GM18873 (cell line): ENCODE data around the gene CXCL16.
A peak's percentile ranks its signal among the peaks of the same experiment; 100 is the strongest.

Experiments
- ATAC-seq: cut with Tn5 transposase; IDR thresholded peaks from one replicate; pipeline ENCODE4 v1.9.1; 2021; ENCODE audit warnings: mild to moderate bottlenecking, moderate library complexity, moderate number of reproducible peaks; ENCODE audit not compliant: unreplicated experiment, low FRiP score

Gene CXCL16

GRCh38 chr17:4739122-4740024, at the start of gene CXCL16, which contains the start of gene ZMYND15:
Gene CXCL16 (minus strand): TSS chr17:4739928. CDS start chr17:4739339, 589 bp downstream.
Gene ZMYND15 (plus strand): TSS chr17:4739833. CDS start chr17:4740549, 716 bp downstream.
- no peak for ATAC-seq

GRCh38 chr17:4788807-4789700, 49.3 kb upstream of the CXCL16 start, which contains the start of gene GLTPD2:
Gene GLTPD2 (plus strand): TSS chr17:4788964. CDS start chr17:4789012, 48 bp downstream.
- ATAC-seq, result peak; percentile 6

- ATAC-seq, result no peak
Measured at GRCh38 chr17:4788159-4788806, 48.6 kb upstream of the CXCL16 start.

- no peak for ATAC-seq
Measured at GRCh38 chr17:4786516-4786915, 46.8 kb upstream of the CXCL16 start.

- ATAC-seq, result no peak
Measured at GRCh38 chr17:4786106-4786511, 46.4 kb upstream of the CXCL16 start, which contains the start of gene VMO1. Gene VMO1 (minus strand): TSS chr17:4786364. CDS start chr17:4786352, 12 bp downstream.

- ATAC-seq, result no peak
Measured at GRCh38 chr17:4785311-4786105, 45.8 kb upstream of the CXCL16 start.

- no peak for ATAC-seq
Measured at GRCh38 chr17:4782652-4783051, 42.9 kb upstream of the CXCL16 start.

- ATAC-seq, result no peak
Measured at GRCh38 chr17:4780325-4780955, 40.7 kb upstream of the CXCL16 start.

- ATAC-seq, result no peak
Measured at GRCh38 chr17:4777969-4778760, 38.4 kb upstream of the CXCL16 start.

- ATAC-seq, result no peak
Measured at GRCh38 chr17:4772235-4772613, 32.5 kb upstream of the CXCL16 start.

- no peak for ATAC-seq
Measured at GRCh38 chr17:4771519-4772234, 31.9 kb upstream of the CXCL16 start, which contains the start of gene TM4SF5. Gene TM4SF5 (plus strand): TSS chr17:4771886. CDS start chr17:4771923, 37 bp downstream.

GRCh38 chr17:4769628-4770027, 29.9 kb upstream of the CXCL16 start:
- no peak for ATAC-seq

- no peak for ATAC-seq
Measured at GRCh38 chr17:4768298-4768697, 28.6 kb upstream of the CXCL16 start.

GRCh38 chr17:4766723-4767122, 27.0 kb upstream of the CXCL16 start:
- ATAC-seq, result no peak

- ATAC-seq, result no peak
Measured at GRCh38 chr17:4766201-4766600, 26.5 kb upstream of the CXCL16 start.

- ATAC-seq, result no peak
Measured at GRCh38 chr17:4764595-4764994, 24.9 kb upstream of the CXCL16 start.

- ATAC-seq, result no peak
Measured at GRCh38 chr17:4759776-4760236, 20.1 kb upstream of the CXCL16 start.
